HG03442 (cell line): ENCODE data around the gene FASTK.
A peak's percentile ranks its signal among the peaks of the same experiment; 100 is the strongest.

Experiments
- ATAC-seq: cut with Tn5 transposase; IDR thresholded peaks from one replicate; pipeline ENCODE4 v1.9.1; 2021; ENCODE audit warnings: mild to moderate bottlenecking, moderate library complexity; ENCODE audit not compliant: unreplicated experiment

The FASTK gene

DNA sequence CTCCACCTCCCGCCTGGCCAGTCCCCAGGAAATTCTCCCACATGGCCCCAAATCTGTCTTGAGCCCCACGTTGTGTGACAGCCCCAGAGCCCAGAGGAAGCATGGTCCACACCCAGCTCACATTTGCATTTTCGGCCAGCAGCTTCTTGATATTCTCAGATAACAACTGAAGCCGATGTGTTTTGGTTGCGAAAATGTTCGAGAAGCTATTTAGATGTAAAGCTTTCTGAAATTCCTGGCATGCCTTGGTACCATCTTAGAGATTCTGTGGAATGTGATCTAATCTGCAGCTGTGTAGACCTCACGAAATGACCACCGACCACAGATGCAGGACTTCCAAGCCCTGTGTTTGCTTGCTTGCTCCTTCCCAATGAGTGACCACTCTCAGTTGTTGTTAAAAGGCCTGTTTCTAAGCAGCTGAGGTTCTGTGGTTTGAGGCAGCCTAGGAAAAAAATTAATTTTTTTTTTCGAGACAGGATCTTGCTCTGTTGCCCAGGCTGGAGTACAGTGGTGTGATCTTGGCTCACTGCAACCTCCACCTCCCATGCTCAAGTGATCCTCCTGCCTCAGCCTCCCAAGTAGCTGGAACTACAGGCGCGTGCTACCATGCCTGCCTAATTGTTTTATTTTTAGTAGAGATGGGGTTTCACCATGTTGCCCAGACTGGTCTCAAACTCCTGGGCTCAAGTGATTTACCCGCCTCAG is 12.4 kb downstream of the FASTK start:
- ATAC-seq, result no peak

DNA sequence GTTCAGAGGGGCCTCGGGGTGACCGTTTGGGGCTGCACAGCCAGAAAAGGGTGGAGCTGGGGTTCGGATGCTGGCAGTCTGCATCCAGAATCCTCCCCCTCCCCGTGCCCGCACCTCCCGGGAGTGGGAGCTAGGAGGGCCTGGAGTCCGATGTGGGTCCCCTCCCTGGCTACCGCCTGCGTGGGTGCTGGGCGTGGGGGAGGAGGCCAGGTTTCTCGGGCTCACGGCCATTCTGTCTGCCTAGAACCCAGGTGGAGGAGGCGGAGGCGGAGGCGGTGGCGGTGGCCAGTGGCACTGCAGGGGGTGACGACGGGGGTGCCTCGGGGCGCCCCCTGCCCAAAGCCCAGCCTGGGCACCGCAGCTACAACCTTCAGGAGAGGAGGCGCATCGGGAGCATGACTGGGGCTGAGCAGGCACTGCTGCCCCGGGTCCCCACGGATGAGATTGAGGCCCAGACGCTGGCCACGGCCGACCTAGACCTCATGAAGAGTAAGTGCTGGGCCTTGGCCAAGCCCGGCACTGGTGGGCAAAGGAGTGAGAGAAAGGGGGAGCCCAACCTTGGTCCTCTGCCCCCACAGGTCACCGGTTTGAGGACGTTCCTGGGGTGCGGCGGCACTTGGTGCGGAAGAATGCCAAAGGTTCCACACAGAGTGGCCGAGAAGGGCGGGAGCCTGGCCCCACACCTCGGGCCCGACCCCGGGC is 14.2 kb downstream of the FASTK start:
- no peak for ATAC-seq

DNA sequence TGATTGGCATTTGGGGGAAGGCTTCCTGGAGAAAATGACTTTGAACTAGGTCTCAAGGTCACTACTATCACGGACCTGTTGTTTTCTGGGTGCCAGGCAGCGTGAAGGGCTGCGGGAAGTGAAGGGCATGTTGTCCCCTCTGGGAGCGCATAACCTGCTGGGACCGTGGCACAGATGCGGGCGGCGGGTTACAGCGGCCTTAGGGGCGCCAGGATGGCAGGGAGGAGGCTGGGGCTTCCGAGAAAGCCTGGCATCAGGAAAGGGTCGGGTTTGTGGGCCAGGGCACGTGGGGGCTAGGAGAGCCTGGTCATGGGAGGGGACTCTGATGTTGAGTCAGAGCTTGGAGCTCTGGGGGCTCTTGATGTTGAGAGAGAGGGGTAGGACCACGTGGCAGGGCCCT is 15.1 kb downstream of the FASTK start:
- no peak for ATAC-seq

DNA sequence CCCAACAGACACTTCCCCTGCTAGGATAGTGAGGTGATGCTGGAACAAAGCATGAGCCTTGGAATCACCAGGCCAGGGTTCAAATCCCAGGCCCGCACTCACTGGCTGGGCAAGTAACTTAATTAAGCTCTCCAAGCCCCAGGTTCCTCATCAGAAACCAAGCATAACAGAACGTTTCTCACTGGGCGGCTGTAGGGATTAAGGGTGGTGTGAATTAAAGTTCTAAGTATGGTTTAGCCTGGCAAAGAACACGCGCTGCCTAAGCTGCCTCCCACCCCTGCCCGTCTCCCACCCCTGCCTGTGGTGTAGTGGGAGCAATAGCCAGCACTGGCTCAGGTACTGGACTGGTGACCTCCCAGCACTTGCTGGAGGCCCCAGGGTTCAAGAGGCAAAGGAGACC is 15.6 kb downstream of the FASTK start:
- ATAC-seq, result no peak

DNA sequence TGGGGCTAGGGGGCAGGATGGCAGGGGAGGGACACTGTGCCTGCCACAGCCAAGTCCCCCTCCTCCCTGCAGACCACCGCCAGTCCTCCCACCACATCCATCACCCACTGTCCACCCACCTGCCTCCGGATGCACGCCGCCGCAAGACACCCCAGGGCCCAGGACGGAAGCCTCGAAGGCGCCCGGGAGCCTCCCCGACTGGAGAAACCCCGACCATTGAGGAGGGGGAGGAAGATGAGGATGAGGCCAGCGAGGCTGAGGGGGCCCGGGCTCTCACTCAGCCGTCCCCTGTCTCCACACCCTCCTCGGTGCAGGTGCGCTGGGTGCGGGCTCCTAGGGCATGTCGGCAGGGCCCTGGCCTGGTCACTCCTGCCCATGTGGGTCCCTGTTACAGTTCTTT is 16.2 kb downstream of the FASTK start:
- no peak for ATAC-seq

DNA sequence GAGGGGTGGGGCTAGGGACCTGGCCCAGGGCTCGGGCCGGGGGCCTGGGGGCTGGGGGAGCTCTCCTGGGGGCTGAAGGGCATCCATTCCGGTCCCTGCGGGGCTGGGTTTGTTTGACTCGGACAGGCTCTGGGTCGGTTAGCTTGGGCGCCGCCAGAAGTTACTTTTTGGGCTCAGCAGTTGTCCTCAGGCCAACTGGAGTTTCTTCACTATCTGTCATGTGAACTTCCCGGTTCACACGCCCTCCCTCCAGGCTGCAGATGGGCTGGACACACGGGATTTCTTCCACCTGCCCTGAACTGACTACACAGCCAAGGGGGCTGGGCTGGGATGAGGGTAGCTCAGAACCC is 17.4 kb downstream of the FASTK start:
- no peak for ATAC-seq

DNA sequence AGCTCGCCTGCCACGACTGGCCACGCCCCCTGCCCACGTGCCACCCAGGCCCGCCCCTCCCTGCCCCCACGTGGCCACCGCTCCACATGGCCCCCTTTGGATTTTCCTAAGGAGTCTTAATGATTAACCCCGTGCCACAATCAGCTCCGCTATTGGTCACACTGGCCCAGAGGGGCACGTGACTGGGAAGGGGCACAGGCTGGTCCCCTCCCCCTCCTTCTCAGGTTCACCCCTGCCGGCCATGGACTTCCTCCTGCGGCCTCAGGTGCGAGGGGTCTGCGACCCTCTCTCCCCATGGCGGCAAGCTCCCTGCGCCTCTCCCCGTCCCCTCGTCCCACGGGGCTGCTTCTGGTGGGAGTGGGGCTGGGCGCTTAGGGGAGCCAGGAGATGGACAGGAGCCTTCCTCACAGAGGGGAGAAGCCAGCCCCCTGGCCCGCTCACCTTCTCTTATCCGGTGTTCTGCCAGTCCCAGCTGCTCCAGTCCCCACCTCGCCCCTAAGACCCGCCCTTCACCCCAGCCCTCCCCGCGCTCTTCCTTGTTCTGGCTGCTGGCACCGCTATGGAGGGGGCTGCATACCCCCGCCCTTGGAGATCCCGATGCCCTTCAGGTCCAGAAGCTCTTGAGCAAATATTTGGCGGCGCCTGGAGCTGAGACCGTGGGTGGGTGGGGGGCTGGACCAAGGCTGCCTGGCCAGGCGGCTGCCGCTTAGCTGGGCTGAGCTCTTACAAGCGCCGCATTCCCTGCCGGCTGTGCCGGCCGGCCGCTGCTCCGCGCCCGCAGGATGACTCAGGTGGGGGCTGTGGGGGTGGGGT is 18.0 kb downstream of the FASTK start:
- ATAC-seq, result no peak

DNA sequence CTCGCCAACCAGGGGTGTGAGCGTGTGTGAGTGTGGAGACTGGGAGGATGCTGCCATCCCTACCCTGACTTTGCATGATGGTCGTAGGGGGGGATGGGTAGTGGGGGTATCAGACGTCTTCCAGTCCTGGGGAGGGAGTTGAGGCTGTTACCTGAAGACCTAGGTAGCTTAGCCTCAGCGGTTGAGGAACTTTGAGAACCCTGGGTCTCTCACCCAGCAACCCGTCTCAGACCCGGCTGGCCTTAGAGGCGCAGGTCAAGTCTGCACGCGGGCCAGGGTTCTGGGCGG is 18.6 kb downstream of the FASTK start:
- no peak for ATAC-seq

DNA sequence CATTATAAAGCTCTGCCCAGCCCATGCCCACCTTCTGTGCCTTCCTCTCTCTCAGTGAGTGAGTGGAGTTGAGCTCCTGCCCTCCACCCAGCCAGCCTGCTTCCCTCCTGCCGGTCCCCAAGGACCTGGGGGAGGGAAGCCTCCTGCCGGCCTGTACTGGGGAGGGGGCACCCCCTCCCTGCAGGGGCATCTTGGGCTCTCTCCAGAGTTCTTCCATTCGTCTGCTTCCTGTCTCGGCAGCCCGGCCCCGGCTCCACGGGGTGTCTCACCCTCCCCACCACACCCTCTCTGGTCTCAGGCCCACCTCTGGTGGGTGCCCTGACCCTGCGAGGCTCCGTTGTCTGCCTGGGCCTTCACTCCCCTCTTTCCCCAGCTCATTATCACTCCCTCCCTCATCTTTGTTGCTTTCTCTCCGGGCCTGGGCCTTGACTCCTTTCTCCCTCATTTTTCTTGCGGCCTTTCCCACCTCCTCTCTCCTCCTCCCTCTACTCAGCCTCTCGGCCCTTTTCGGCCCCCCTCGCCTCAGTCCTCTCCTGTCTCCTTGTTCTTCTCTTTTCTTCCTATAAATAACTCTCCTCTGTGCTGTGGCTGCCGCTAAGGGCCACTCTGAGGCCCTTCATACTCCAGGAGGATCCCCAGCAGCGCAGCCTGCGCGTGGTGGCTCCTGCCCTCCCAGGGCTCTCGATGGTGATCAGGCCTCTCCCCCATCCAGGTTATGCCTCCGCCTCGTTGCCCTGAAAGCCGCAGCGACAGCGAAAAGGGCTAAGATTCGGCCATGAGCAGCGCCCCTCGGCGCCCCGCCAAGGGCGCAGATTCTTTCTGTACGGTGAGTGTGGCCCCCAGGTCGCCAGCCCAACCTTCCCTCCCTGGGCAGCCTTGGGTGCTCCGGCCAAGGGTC is 19.1 kb downstream of the FASTK start:
- ATAC-seq, result no peak

DNA sequence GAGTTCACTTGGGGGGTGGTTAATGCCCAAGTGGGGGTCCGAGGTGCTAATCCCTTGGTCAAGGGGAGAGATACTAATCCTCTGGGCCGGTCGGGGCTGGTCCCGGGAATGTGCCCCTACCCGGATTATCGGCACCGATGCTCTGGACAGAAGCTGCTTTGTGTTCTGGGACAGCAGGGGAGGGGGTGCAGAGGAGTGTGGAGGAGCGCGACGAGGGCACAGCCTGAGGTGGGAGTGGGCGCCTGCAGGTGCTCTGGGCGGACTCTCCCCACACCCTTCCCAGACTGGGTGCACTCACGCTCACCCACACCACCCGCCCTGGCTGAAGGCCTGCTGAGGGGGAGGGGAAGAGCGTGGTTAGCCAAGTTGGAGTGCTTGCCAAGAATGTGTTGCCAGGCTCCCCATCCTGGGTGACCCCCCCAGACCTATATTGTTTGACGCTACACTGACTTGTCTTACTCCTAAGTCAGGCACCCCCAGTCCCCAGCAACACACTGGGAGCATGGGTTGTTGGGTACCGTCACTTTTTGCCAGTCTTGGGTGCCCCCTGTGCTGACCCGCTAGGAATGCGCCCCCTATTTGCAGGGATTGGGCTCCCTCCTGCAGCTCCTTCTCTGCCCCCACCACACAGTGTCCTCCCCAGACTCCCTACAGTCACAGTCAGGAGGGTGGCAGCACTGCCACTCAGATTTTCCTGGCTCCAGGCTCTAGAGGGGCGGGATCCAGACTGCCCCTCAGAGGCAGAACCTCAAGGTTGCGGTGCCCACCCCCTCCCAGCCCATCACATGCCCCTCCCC is 20.0 kb downstream of the FASTK start:
- no peak for ATAC-seq

DNA sequence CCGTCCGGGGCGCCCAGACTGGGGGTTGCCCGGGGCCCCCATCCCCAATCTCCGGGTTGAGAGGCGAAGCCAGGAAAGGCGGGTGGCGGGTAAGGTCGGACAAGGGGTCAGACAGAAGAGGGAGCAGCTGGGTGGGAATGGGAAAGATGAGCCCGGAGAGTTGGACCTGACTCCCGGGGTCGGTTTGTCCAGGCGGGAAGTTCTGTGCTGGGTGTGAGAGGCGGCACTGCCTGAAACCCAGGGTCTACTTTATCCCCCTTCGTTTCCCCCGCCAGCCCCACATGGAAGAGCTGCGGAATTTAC is 20.5 kb downstream of the FASTK start:
- ATAC-seq, result no peak

DNA sequence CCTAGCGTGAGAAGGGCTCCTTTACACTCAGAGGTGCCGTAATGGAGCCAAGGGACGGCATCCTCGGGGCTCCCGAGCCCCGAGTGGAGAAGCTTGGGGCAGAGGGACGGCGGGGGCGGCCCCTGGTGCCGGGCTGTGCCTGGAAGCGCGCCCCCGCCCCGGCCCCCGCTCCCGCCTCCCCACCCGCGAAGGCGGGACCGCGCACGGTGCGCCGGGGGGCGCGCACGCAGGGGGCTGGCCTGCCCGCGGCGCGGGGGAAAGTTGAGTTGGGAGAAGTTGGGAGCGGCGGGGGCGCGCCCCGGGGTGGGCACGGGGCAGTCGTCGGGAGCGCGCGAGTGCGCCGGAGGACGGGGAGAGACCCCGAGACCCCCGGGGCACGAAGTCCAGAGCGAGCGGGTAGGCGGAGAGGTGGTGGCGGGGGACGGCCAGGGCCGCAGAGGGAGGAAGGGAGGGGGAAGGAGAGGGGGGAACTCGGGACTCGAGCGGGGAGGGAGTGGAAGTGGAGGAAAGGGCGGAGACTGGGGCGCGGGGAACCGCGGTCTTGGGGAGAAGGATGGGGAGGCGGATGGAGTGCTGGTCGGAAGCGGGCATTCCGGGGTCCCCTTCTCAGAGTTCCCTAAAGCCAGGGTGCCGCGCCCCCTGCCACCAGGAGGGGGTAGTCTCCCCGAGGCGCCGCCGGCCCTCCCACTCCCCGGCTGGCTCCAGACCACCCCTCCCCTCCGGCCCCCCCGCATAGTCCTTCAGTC is 21.1 kb downstream of the FASTK start, which contains the start of gene SLC4A2:
TSS of gene SLC4A2 (plus strand) at position 223 of the 746 bp plus-strand sequence. CDS start 2,399 bp downstream, outside the sequence.
- peak; percentile 27 for ATAC-seq

DNA sequence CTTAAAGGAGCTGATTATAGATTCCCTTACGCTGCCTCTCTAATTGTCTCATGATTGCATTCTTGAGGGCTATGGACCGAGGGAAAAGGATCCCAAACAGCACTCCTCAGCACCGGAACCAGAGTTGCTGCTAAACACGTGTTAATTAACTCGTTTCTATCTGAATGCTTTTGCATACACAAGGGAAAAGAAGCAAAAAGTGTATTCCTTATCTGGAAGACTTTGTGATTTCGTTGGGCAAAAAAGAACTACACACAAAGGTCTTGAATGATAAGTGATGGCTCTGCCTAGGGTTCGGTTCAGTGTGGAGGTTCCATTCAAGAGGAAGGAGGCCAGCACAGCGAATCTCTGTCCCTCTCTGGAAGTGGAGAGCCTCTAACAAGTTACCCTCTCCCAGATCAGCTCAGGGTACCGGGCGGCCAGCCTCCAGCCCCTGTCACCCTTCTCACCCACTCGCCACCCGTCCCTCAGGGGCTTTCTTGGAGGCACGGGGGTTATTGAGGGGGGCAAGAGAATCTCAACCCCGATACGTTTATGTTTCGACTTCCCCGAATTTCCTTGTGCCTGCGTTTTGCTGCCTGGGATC is 21.7 kb downstream of the FASTK start:
- ATAC-seq, result no peak

DNA sequence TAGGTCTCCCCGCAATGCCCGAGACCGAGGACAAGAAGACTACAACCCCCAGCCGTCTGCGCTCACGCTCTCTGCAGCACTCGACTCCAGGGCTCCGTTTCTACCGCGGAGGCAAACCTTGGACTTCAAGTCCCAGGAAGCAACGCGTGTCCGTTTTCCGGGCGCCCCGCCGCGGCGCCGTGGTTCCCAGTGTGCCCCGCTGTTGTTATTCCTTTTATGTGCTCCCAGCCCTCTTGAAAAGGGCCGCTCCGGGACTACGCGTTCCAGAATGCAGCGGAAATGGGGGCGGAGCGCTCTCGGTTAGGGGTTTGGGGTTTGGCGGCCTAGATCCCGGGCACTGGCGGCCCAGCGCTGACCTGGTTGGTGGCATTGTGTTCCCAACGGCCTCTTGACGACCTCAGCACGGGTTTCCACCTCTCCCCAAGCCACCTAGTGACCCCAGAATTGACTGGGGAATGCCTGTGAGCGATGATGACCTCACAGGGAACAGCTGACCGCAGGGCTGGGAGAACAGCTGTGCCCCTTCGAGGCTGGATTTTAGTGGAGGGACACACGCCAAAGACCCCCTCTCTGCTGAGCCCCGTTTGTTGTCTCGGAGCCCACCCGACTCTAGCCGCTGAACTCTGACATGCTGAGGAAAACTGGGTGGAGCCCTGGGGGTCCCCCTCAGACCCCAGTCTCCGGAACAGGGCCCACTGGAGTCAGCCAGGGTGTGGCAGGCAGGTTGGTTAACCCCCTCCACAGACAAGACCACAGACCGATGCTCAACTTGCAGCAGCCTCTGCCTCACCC is 22.4 kb downstream of the FASTK start:
- ATAC-seq, result peak; percentile 88

DNA sequence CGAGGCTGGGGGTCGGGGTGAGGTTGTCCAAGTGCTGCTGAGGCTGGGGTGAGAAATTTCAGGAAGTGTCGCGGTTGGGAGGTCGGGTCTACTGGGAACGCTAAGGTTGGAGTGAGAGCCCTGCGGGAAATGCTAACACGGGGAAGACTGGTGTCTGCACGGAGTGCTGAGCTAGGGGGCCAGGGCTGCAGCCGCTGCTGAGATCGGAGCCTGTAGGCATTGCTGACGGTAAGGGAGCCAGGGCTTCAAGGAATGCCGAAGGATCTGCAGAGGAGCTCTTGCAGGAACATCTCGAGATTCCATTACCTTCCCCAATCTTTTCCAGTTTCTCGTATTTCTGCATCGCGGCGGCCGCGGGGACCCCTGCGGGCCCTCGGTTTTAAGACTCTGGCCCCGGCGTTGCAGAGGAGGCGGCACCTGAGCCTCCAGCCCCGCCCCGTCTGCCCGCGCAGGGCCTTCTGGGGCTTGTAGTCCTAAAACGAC is 23.1 kb downstream of the FASTK start, which contains the start of gene CDK5:
TSS of gene CDK5 (minus strand) at position 392 of the 483 bp plus-strand sequence. CDS start at position 343, 49 bp downstream.
- ATAC-seq, result peak; percentile 9

DNA sequence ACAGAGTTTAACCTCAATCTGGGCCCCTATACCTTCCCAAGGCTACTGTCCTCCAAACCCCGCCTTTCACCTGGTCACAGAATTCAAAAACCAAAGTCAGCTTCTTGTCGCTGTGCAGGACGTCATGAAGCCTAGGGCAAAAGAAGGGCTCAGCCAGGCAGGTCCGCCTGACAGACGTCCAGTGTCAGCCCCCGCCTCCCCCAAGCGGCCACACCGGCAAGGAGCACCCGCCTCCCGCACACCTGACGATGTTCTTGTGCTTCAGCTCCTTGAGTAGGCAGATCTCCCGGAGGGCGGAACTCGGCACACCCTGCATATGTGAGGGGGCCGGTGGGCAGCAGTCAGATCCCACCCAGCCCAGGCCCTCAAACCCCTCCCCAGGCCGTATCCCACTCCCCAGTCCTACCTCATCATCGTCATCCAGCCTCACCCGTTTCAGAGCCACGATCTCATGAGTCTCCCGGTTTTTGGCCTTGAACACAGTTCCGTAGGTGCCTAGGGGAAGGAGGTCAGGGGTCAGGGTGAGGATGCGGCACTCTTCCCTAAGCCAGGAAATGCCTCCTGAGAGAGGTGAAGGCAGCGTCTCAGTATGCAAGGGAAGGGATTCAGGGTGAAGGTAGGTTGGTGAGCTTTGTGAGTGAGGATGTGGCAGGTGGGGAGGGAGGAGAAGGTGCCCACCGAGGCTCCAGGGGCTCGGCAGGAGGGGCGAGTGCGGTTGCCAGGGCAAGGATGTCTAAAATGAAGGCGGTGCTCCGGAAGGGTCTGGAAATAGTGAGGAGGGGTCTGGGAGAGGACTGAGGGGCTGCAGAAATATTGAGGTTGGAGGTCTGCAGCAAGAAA is 23.7 kb downstream of the FASTK start:
- no peak for ATAC-seq

DNA sequence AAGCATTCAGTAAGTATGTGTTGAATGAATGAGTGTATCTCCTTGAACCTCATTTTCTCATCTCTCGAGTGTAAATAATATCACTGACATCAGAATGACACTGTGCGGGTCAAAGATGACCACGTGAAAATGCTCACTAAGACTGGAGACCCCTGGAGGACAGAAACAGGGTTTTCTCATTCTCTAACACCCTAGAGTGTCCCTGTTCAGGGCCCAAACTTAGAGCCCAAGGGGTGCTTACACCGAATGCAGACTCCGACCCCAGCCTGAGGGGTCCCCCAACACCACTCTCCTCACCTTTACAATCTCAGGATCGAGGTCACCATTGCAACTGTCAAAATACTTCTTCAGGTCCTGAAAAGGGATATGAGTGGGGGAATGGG is 24.3 kb downstream of the FASTK start:
- no peak for ATAC-seq
